ENCODE measurements around the gene SLC25A17.

Gene SLC25A17

GRCh38 chr22:40746428-40747220 lies 72.5 kb downstream of the SLC25A17 start:
- Histone ChIP-seq H3K27ac (ENCODE audit: low read depth in 2 of 2, low read length in 2 of 2) (no peak overlapping the region), H3K9me3 (ENCODE audit: control insufficient read depth in 2 of 2, low read length in 2 of 2) (no peaks in the 10 kb centered on the region), H3K9ac (ENCODE audit: low read depth in 1 of 2, low read length in 2 of 2) (no peak overlapping the region), H3K27me3 (ENCODE audit: control insufficient read depth in 2 of 2, insufficient read depth in 2 of 2, low read length in 2 of 2) (no peaks in the 10 kb centered on the region), H3K4me1 (ENCODE audit: control insufficient read depth in 2 of 2, insufficient read depth in 2 of 2, low read length in 2 of 2) (no peaks in the 10 kb centered on the region), H3K4me3 (ENCODE audit: low read length in 2 of 2) (no peak overlapping the region), H3K36me3 (ENCODE audit: control insufficient read depth in 2 of 2, insufficient read depth in 2 of 2, low read length in 2 of 2) (no peaks in the 10 kb centered on the region)

- Histone ChIP-seq H3K9ac (ENCODE audit: low read depth in 1 of 2, low read length in 2 of 2) (no peak overlapping the region), H3K36me3 (ENCODE audit: control insufficient read depth in 2 of 2, insufficient read depth in 2 of 2, low read length in 2 of 2) (no peaks in the 10 kb centered on the region), H3K4me3 (ENCODE audit: low read length in 2 of 2) (no peak overlapping the region), H3K27ac (ENCODE audit: low read depth in 2 of 2, low read length in 2 of 2) (no peak overlapping the region), H3K9me3 (ENCODE audit: control insufficient read depth in 2 of 2, low read length in 2 of 2) (no peaks in the 10 kb centered on the region), H3K27me3 (ENCODE audit: control insufficient read depth in 2 of 2, insufficient read depth in 2 of 2, low read length in 2 of 2) (no peaks in the 10 kb centered on the region), H3K4me1 (ENCODE audit: control insufficient read depth in 2 of 2, insufficient read depth in 2 of 2, low read length in 2 of 2) (no peaks in the 10 kb centered on the region)
Observed at GRCh38 chr22:40743768-40744167, 75.4 kb downstream of the SLC25A17 start.

- no peak overlapping the region for H3K27ac ChIP-seq (ENCODE audit: low read depth in 2 of 2, low read length in 2 of 2)
- H3K4me3 ChIP-seq (ENCODE audit: low read length in 2 of 2) = no peak overlapping the region
- H3K9ac ChIP-seq (ENCODE audit: low read depth in 1 of 2, low read length in 2 of 2) = no peak overlapping the region
- H3K36me3 ChIP-seq (ENCODE audit: control insufficient read depth in 2 of 2, insufficient read depth in 2 of 2, low read length in 2 of 2) = no peaks in the 10 kb centered on the region
- H3K9me3 ChIP-seq (ENCODE audit: control insufficient read depth in 2 of 2, low read length in 2 of 2) = no peaks in the 10 kb centered on the region
- no peaks in the 10 kb centered on the region for H3K27me3 ChIP-seq (ENCODE audit: control insufficient read depth in 2 of 2, insufficient read depth in 2 of 2, low read length in 2 of 2)
- H3K4me1 ChIP-seq (ENCODE audit: control insufficient read depth in 2 of 2, insufficient read depth in 2 of 2, low read length in 2 of 2) = no peaks in the 10 kb centered on the region
Observed at GRCh38 chr22:40741116-40741515, 78.0 kb downstream of the SLC25A17 start.

- no peak overlapping the region for H3K4me3 ChIP-seq (ENCODE audit: low read length in 2 of 2)
- no peak overlapping the region for H3K9ac ChIP-seq (ENCODE audit: low read depth in 1 of 2, low read length in 2 of 2)
- H3K36me3 ChIP-seq (ENCODE audit: control insufficient read depth in 2 of 2, insufficient read depth in 2 of 2, low read length in 2 of 2) = no peaks in the 10 kb centered on the region
- H3K27ac ChIP-seq (ENCODE audit: low read depth in 2 of 2, low read length in 2 of 2) = no peak overlapping the region
- H3K27me3 ChIP-seq (ENCODE audit: control insufficient read depth in 2 of 2, insufficient read depth in 2 of 2, low read length in 2 of 2) = no peaks in the 10 kb centered on the region
- H3K9me3 ChIP-seq (ENCODE audit: control insufficient read depth in 2 of 2, low read length in 2 of 2) = no peaks in the 10 kb centered on the region
- no peaks in the 10 kb centered on the region for H3K4me1 ChIP-seq (ENCODE audit: control insufficient read depth in 2 of 2, insufficient read depth in 2 of 2, low read length in 2 of 2)
Observed at GRCh38 chr22:40739721-40740120, 79.4 kb downstream of the SLC25A17 start.

GRCh38 chr22:40733919-40734318 lies 85.2 kb downstream of the SLC25A17 start:
- H3K4me1 ChIP-seq (ENCODE audit: control insufficient read depth in 2 of 2, insufficient read depth in 2 of 2, low read length in 2 of 2) = peaks cover 8 to 11% of the 10 kb centered on the region in 2 donors
- H3K36me3 ChIP-seq (ENCODE audit: control insufficient read depth in 2 of 2, insufficient read depth in 2 of 2, low read length in 2 of 2) = no peaks in the 10 kb centered on the region
- H3K27me3 ChIP-seq (ENCODE audit: control insufficient read depth in 2 of 2, insufficient read depth in 2 of 2, low read length in 2 of 2) = no peaks in the 10 kb centered on the region
- H3K9me3 ChIP-seq (ENCODE audit: control insufficient read depth in 2 of 2, low read length in 2 of 2) = no peaks in the 10 kb centered on the region
- no peak overlapping the region for H3K4me3 ChIP-seq (ENCODE audit: low read length in 2 of 2)
- no peak overlapping the region for H3K9ac ChIP-seq (ENCODE audit: low read depth in 1 of 2, low read length in 2 of 2)
- H3K27ac ChIP-seq (ENCODE audit: low read depth in 2 of 2, low read length in 2 of 2) = no peak overlapping the region

GRCh38 chr22:40732999-40733292 lies 86.2 kb downstream of the SLC25A17 start:
- H3K27ac ChIP-seq (ENCODE audit: low read depth in 2 of 2, low read length in 2 of 2) = peak overlapping the region; percentile 67 to 85

GRCh38 chr22:40729284-40729683 lies 89.9 kb downstream of the SLC25A17 start:
- Histone ChIP-seq H3K27ac (ENCODE audit: low read depth in 2 of 2, low read length in 2 of 2) (no peak overlapping the region), H3K4me3 (ENCODE audit: low read length in 2 of 2) (no peak overlapping the region), H3K9me3 (ENCODE audit: control insufficient read depth in 2 of 2, low read length in 2 of 2) (no peaks in the 10 kb centered on the region), H3K27me3 (ENCODE audit: control insufficient read depth in 2 of 2, insufficient read depth in 2 of 2, low read length in 2 of 2) (no peaks in the 10 kb centered on the region), H3K9ac (ENCODE audit: low read depth in 1 of 2, low read length in 2 of 2) (no peak overlapping the region), H3K4me1 (ENCODE audit: control insufficient read depth in 2 of 2, insufficient read depth in 2 of 2, low read length in 2 of 2) (peaks cover 8 to 14% of the 10 kb centered on the region in 2 donors), H3K36me3 (ENCODE audit: control insufficient read depth in 2 of 2, insufficient read depth in 2 of 2, low read length in 2 of 2) (no peaks in the 10 kb centered on the region)

More at GRCh38 chr22:40732999-40733292, 86.2 kb downstream of the SLC25A17 start:
- Histone ChIP-seq H3K27me3 (ENCODE audit: control insufficient read depth in 2 of 2, insufficient read depth in 2 of 2, low read length in 2 of 2) (no peaks in the 10 kb centered on the region), H3K9ac (ENCODE audit: low read depth in 1 of 2, low read length in 2 of 2) (peak overlapping the region; percentile 30 to 32), H3K36me3 (ENCODE audit: control insufficient read depth in 2 of 2, insufficient read depth in 2 of 2, low read length in 2 of 2) (no peaks in the 10 kb centered on the region), H3K4me1 (ENCODE audit: control insufficient read depth in 2 of 2, insufficient read depth in 2 of 2, low read length in 2 of 2) (peaks cover 8 to 14% of the 10 kb centered on the region in 2 donors), H3K9me3 (ENCODE audit: control insufficient read depth in 2 of 2, low read length in 2 of 2) (no peaks in the 10 kb centered on the region), H3K4me3 (ENCODE audit: low read length in 2 of 2) (no peak overlapping the region)

GRCh38 chr22:40728731-40729189 lies 90.4 kb downstream of the SLC25A17 start:
- no peak overlapping the region for H3K27ac ChIP-seq (ENCODE audit: low read depth in 2 of 2, low read length in 2 of 2)
- no peak overlapping the region for H3K9ac ChIP-seq (ENCODE audit: low read depth in 1 of 2, low read length in 2 of 2)
- peaks cover 8 to 14% of the 10 kb centered on the region in 2 donors for H3K4me1 ChIP-seq (ENCODE audit: control insufficient read depth in 2 of 2, insufficient read depth in 2 of 2, low read length in 2 of 2)
- H3K4me3 ChIP-seq (ENCODE audit: low read length in 2 of 2) = no peak overlapping the region
- no peaks in the 10 kb centered on the region for H3K9me3 ChIP-seq (ENCODE audit: control insufficient read depth in 2 of 2, low read length in 2 of 2)
- no peaks in the 10 kb centered on the region for H3K27me3 ChIP-seq (ENCODE audit: control insufficient read depth in 2 of 2, insufficient read depth in 2 of 2, low read length in 2 of 2)
- H3K36me3 ChIP-seq (ENCODE audit: control insufficient read depth in 2 of 2, insufficient read depth in 2 of 2, low read length in 2 of 2) = no peaks in the 10 kb centered on the region

- H3K9ac ChIP-seq (ENCODE audit: low read depth in 1 of 2, low read length in 2 of 2) = no peak overlapping the region
- H3K27me3 ChIP-seq (ENCODE audit: control insufficient read depth in 2 of 2, insufficient read depth in 2 of 2, low read length in 2 of 2) = no peaks in the 10 kb centered on the region
- H3K4me1 ChIP-seq (ENCODE audit: control insufficient read depth in 2 of 2, insufficient read depth in 2 of 2, low read length in 2 of 2) = peaks cover 8 to 14% of the 10 kb centered on the region in 2 donors
- H3K4me3 ChIP-seq (ENCODE audit: low read length in 2 of 2) = no peak overlapping the region
- H3K36me3 ChIP-seq (ENCODE audit: control insufficient read depth in 2 of 2, insufficient read depth in 2 of 2, low read length in 2 of 2) = no peaks in the 10 kb centered on the region
- no peaks in the 10 kb centered on the region for H3K9me3 ChIP-seq (ENCODE audit: control insufficient read depth in 2 of 2, low read length in 2 of 2)
- H3K27ac ChIP-seq (ENCODE audit: low read depth in 2 of 2, low read length in 2 of 2) = no peak overlapping the region
Observed at GRCh38 chr22:40727964-40728615, 91.1 kb downstream of the SLC25A17 start.

GRCh38 chr22:40727070-40727963 lies 91.8 kb downstream of the SLC25A17 start:
- Histone ChIP-seq H3K9ac (ENCODE audit: low read depth in 1 of 2, low read length in 2 of 2) (no peak overlapping the region), H3K4me3 (ENCODE audit: low read length in 2 of 2) (no peak overlapping the region), H3K27ac (ENCODE audit: low read depth in 2 of 2, low read length in 2 of 2) (no peak overlapping the region), H3K36me3 (ENCODE audit: control insufficient read depth in 2 of 2, insufficient read depth in 2 of 2, low read length in 2 of 2) (no peaks in the 10 kb centered on the region), H3K27me3 (ENCODE audit: control insufficient read depth in 2 of 2, insufficient read depth in 2 of 2, low read length in 2 of 2) (no peaks in the 10 kb centered on the region), H3K9me3 (ENCODE audit: control insufficient read depth in 2 of 2, low read length in 2 of 2) (no peaks in the 10 kb centered on the region), H3K4me1 (ENCODE audit: control insufficient read depth in 2 of 2, insufficient read depth in 2 of 2, low read length in 2 of 2) (peaks cover 3 to 6% of the 10 kb centered on the region in 2 donors)

All from mucosa of rectum (tissue), 2 donors.